NCI-H146 (cell line): ENCODE data around the gene SDF4.

Experiments used
- DNase-seq: peaks from one replicate; lab custom pipeline; 2025; lab: John Stamatoyannopoulos, UW

Gene SDF4

GRCh38 chr1:1231400-1232207 lies at the start of gene SDF4:
TSS of gene SDF4 (minus strand) at chr1:1232001. CDS start at chr1:1228772, 3,229 bp downstream.
- peak; percentile 91 for DNase-seq

GRCh38 chr1:1280782-1281481 lies 49.1 kb upstream of the SDF4 start:
- DNase-seq = no peak

GRCh38 chr1:1279028-1279427 lies 47.2 kb upstream of the SDF4 start:
- no peak for DNase-seq

DNA sequence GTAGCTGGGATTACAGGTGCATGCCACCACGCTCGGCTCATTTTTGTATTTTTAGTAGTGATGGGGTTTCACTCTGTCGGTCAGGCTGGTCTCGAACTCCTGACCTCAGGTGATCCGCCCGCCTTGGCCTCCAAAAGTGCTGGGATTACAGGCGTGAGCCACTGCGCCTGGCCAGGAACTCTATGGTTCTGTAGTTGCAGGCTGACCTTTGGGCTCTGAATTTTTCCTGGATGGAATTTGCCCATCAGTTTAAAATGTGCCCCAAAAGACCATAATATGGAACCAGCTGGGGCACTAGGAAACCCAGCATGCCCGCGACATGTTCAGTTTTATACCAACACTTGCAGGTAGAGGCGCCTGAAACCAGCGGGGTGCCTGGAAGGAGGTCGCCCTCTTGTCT lies 46.8 kb upstream of the SDF4 start:
- no peak for DNase-seq

DNA sequence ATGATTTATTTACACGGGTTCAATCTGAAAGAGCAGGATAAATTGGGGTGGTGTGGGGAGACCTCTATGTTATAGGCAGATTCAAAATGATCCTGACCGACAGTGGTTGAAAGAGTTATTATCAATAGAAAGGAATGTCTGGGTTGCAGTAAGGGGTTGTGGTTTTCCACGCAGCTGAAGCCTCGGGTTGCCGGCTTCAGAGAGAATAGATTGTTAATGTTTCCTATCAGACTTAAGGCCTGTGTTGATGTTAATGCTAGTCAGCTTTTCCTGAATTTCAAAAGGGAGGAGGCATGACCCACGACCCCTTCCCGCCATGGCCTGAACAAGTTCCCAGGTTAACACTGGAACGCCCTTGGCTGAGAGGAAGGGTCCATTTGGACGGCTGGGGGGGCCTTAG lies 44.0 kb upstream of the SDF4 start:
- no peak for DNase-seq

- DNase-seq = no peak
Measured at GRCh38 chr1:1274931-1275431, 43.2 kb upstream of the SDF4 start.

- no peak for DNase-seq
Measured at GRCh38 chr1:1274299-1274930, 42.6 kb upstream of the SDF4 start.

DNA sequence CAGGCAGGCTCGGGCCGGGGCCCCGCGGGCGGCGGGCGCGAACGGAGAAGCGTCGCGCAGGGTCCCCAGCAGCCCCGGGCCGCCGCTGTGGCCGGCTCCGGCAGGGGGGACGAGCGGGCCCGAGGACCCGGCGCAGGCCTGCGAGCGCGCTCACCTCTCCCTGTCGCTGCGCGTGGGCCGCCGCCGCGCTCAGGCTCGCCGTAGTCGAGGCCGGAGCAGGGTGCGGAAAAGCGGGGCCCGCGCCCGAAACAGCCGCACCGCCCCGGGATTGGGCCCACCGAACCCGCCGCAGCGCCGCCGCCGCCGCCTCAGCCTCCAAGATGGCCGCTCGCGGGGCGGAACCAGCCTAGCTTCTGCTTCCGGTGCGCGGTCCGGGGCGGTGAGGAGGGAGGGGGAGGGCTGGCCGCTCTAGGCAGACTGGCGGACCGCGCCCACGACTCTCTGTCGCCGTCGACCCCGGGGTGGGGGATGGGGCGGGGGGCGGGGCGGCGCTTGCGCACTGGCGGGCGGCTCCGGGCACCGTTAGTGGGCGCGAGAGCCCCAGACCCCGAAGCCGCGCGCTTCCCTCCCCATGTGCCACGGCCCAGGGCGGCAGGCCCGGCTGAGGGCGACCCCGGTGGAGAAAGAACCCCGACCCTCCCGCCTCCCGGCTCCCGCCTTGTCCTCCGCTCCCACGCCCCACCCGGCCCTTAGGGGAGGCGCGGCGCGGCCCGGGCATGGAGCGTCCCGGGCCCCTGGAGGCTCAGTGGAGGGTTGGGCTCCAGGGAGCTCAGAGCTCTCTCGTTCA lies 41.9 kb upstream of the SDF4 start, which contains the start of gene UBE2J2:
TSS of gene UBE2J2 (minus strand) at position 343 of the 787 bp plus-strand sequence. CDS start 5,862 bp downstream, outside the sequence.
- DNase-seq = peak; percentile 83

- DNase-seq = no peak
Measured at GRCh38 chr1:1273209-1273511, 41.4 kb upstream of the SDF4 start.

GRCh38 chr1:1272341-1273208 lies 40.8 kb upstream of the SDF4 start:
- DNase-seq = peak; percentile 57

GRCh38 chr1:1270813-1271212 lies 39.0 kb upstream of the SDF4 start:
- no peak for DNase-seq

DNA sequence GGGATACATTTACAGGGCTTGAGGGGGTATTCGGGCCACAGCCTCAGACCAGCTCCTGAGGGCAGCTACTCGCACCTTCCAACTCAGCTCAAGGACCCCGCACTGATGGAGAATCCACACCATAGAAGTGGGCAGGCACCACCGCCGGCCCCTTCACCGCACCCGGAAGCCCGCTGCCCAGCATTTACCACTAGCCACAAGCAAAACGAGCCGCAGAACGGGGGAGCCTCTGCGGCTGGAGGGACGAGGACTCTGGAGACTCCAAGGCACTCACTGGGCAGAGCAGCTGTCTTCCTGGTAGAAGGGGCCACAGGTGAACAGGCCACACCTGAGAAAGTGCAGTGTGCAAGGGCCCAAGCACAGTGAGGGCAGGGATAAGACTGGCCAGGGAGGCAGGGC lies 36.5 kb upstream of the SDF4 start:
- DNase-seq = no peak

DNA sequence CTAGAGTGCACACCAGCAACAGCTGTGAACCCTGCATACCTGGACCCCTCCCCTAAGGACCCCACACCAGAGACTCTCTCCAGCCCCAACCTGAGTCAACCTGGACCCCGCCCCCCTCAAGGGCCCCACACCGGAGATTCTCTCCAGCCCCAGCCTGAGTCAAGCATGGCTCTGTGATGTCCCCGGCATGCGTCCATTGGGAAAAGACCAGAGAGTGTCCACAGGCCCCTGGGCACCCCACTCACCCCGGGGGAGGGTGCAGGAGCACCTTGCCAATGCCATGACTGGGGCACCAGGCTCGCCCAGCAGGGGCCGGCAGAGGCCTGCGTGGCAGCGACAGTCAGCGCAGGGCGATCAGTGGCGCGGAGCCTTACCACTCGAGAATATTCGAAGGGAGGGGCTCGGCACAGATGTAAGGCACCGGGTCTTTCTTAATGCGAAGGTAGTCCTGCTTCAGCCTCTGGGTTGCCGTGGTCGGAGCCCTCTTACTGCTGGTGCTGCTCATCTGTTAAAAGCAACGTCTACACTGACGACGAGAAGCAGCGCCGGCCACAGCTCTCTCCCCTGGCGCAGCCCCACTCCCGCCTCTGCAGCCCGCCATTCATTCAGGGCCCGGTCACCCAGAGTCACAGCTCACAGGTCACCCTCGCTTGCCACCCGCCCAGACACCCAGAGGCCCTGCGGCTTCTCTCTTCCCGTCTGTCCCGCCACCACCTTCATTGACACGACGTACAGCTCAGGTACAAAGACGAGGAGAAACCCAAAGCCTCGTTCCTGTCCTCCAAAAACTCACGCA lies 35.9 kb upstream of the SDF4 start:
- no peak for DNase-seq

DNA sequence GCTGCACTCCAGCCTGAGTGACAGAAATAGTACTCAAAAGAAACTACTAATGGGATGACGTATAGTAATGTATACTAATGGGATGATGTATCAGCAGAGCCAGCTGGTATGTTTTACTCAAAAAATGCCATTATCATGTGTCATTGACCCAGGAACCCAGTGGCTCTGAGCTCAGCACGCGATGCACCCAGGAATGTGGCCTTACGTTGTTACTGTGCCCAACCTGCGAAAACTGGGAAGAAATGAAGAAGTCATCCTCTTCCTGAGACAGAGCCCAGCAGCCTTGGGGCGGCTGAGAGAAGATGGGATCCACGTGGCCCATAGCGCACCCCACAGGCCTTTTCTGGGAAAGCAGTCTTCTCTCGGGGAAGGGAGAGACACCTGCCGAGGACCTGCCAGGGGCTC lies 33.1 kb upstream of the SDF4 start:
- no peak for DNase-seq

DNA sequence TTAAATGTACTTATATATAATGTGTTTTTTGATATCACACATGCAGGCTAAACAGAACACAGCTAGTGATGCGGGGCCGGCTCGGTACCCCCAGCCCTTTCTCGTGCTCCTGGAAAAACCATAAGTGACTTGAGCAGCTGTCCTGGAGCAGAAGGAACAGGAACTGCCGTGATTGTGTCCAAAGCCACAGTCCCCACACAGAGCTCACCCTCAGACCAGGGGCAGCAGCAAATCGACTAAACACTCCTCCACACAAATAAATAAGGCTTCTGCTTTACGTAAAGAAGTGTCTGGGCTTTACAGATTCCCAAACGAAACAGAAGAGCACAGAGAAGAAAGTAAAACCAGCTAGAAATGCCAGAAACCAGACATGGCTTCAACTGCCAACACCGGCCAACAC lies 32.2 kb upstream of the SDF4 start:
- no peak for DNase-seq

GRCh38 chr1:1262758-1263157 lies 31.0 kb upstream of the SDF4 start:
- DNase-seq = no peak

DNA sequence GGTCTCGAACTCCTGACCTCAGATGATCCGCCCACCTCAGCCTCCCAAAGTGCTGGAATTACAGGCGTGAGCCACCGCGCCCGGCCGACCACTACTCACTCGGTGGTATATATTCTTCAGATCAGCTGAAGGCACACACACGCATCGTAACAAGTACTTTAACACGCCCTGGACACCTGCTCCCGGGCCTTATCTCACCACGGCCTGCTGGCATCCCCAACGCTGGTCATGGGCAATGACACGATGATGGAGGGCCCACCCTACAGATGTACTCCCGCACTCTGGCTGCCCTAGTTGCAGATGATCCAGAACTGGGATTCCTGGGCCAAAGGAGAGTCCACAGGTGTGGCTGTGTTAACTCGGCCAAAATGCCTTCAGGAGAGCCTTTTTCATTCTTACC lies 30.3 kb upstream of the SDF4 start:
- no peak for DNase-seq

DNA sequence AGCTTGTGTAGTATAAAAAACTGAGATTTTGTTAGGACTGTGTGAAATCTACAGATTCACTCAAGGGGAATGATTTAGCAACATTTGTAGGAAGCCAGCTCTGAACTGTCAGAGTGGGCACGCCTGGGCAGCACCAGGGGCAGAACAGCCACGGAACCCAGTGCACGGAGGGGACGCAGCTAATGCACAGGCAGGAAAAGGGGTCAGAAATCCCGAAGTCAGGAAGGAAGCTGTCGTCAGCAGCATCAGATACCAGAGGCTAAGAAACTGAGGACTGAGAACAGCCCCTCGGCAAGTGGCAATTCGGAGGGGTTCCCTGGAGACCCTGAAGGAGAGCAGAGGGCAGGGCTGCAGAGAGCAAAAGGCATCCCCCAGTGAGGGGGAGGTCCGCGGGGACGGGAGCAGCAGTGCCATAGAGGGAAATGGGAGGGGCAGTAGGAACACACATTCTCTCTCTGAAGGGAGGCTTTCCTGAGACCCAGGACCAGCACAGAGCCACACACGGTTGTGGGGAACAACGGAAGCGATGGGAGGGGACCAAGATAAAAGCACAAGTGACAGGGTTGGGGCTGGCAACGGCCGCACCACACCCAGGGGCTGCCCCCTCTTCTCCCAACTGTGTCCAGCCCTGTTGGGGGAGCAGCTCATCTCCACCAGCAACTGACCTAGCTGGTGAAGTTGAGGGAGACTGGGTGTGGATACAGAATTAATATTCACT lies 29.2 kb upstream of the SDF4 start:
- DNase-seq = no peak

GRCh38 chr1:1259951-1260600 lies 28.3 kb upstream of the SDF4 start:
- no peak for DNase-seq
